Stimulated activated CD8-positive, alpha-beta memory T cell treated with anti-CD3 and anti-CD28 coated beads, Interleukin-7, amount 100 ng/mL, for 1 hour (primary cell): ENCODE results near the gene HOXC5.

ENCODE experiments used
- DNase-seq, 2 donors: peaks; one replicate each; pipeline ENCODE4 v3.0.0-alpha.2; 2020; ENCODE audit warnings: low read depth in 2 of 2

Gene HOXC5

DNA sequence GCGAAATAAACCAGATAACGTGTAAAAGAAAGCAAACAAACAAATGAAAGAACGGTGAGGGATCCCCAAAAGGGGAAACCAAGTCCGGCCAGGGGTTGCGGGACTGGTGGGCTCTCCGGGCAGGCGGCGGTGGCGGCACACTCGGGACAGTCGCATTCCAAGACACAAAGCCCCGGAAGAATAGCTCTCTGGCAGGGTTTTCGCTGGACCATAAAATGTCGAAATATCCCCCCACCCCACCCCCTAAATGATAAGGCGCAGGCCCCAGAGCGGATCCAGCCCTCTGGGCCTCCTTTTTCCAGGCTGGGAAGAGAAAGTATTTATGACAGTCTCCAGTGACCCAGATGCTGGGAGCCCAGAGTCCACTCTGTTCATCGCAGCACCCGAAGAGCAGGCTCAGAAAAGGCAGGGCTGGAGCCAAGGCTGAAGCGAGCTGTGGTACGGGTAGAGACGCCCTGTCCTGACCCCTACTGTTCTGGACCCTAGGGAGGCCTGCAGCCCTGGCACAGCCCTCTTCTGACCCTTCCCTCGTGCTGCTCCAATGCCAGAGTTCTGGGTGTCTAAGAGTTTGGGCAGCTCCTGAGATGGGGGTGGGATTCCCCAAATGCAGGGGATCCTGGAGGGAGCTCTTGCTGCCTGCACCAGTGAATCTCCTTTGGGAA, 26.2 kb upstream of the HOXC5 start:
- DNase-seq, result no peak

DNA sequence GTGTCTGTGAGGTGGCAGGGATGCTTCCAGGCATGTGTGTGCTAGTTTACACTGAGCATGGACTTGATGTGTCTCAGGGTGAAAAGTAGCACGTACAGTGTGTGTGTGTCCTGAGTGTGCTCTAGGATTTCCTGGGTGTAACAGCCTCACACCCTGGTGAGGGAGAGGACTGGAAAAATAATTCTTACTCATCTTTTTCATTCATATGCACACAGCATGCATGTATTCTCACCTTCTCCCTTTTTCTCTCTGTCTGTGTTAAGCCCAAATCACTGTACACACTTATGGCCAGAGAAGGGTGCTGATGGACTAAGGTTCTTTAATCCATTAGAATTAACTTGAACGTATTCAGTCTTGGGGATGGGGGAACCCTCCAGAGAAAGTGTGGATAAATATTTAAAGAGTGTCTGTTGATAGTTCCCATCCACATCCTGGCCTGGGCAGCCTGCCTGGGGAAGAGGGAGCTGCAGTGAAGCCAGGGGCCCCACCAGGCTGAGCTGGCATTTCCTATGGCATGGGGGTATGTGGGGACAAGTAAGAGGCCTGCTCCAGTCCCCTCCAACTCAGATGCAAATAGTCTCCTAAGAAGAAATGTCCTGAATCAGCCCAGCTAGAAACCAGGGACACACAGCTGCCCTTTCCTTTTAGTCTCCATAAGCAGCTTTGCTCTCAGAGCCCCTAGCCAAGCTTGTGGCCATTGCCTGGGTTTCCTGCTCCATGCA, 25.2 kb upstream of the HOXC5 start:
- no peak for DNase-seq

DNA sequence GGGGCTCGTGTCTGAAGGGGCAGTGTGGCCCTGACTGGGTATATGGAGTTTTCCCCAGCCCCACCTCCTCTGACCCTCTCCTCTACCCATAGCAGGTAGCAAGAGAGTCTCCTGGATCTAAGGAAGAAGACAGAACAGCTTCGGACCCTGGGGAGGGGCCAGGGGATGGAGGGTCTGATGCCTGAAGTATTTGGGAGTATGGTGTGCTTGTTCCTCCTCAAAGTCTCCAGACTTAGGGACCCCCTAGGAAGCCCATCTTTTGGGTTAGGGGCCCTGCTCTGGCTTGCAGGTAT, 24.6 kb upstream of the HOXC5 start:
- no peak for DNase-seq

DNA sequence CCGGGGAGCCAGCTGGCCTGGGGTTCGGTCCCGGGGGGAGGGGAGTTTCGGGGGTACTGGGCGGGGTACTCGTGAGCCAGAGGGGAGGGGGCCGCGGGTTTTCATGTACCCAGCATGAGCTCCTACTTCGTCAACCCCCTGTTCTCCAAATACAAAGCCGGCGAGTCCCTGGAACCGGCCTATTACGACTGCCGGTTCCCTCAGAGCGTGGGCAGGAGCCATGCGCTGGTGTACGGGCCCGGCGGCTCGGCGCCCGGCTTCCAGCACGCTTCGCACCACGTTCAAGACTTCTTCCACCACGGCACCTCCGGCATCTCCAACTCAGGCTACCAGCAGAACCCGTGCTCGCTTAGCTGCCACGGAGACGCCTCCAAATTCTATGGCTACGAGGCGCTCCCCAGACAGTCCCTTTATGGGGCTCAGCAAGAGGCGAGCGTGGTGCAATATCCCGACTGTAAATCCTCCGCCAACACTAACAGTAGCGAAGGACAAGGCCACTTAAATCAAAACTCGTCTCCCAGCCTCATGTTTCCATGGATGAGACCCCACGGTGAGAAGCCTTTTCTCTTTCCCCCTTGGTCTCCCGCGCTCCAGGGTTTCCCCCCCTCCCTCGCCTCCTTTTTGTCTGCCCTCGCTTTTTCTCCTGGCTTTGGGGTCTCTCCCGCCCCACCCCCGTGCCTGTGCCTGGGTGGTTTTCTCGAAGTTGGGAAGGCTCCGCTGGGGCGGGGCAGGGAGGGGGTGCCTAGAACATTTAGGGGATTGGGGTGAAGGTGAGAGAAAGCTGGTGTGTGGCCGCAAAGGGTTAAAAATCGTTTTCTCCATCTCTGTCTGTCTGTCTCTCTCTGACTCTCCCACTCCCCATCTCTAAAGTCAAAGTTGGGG, 23.4 kb upstream of the HOXC5 start:
- DNase-seq, result no peak

DNA sequence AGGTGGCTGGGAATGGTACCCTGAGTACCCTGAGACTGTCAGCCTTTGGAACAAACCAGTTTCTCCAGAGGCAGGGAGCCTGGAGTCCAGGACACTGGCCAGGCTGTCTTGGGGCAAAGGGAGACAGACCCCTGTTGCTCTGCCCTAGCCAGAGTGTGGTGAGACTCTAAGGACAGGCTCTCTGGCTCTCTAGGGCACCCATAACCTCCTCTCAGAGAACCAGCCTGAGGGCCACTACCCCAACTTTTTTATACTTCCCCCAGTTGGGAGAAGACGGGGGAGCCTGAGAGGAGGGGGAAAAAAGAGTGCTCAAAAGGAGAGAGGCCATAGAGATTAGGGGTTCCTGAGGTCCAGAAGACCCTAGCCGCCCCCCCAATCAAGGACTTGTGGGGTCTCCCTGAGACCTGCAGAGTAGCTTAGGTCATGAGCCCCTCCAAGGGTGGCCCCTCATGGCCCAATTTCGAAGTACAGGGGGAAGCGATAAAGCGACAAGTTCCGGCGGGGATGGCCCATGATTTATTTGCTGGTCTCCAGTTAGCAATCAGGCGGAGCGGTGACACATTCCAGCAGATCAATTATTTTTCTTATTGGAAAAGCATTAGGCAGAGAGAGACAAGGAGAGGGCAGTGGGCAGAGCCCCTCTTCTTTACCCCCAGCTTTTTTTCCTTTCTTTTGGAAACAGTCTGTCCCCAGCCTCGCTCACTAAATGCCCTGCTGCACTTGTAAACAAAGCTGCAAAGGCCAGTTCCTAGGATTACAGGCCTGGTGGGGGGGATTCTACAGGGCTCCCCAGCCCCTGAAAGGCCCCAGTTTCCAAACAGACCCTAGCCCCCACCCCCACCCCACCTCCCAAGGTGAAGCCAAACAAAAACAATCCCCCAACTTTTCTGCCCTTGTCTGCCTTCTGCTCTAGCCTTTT, 22.5 kb upstream of the HOXC5 start:
- no peak for DNase-seq

DNA sequence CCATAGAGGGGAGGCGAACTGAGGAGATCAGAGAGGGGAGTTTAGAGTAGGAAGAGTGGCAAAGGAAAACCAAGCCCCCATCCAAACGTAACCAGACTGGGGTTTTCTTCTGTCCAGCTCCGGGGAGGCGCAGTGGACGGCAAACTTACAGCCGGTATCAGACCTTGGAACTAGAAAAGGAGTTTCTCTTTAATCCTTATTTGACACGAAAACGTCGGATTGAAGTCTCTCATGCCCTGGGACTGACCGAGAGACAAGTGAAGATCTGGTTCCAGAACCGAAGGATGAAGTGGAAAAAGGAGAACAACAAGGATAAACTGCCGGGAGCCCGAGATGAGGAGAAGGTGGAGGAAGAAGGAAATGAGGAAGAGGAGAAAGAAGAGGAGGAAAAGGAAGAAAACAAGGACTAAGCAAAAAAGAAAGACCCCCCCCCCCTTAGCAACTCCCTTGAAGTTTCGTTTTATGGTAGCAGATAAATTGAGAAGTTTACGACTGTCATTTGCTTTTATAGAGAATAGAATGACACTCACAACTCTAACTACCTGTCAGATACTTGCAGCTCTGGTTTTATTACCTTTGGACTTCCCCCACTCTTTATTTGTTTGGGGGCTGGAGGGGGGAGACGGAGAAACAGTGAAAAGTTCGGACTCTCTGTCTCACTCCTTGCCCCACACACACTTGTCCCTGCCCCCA, 21.7 kb upstream of the HOXC5 start:
- DNase-seq, result no peak

DNA sequence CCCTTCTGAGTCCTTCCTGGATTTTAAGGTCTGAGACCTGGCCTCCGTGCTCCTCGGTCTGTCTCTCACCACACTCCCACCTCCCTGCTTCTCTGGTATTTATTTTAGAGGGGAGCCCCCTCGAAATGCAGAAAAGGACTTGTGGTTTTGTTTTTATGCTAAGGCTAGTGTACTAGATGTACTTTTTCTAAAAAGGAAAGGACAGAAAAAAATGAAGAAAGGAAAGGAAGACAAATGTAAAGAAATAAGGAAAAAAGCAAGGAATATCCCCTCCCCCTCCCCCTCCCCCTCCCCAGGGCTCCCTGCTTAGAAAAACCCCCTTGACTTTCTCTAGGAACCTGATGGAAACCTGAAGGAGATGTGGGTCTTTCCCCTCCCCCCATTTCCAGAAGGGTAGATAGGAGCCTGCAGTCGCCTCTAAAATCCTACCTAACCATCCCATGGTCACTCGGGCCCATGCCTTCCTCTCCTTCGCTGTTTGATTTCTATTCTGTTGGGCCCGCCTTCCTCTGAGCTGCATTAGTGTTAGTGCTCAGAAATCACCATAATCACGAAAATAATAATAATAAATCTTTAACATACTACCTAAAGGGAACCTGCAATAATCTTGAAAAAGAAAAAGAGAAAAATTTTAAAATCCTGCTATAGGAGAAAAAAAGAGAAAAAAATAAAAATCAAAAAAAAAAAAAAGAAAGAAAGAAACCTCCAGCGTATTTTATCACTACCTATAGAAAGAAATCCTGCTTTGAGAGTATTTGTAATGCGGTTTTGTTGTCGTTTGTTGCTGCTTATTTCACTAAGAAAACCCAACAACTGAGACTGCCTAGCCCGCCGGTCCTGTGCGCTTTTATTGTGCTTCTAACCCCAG, 21.0 kb upstream of the HOXC5 start:
- no peak for DNase-seq

DNA sequence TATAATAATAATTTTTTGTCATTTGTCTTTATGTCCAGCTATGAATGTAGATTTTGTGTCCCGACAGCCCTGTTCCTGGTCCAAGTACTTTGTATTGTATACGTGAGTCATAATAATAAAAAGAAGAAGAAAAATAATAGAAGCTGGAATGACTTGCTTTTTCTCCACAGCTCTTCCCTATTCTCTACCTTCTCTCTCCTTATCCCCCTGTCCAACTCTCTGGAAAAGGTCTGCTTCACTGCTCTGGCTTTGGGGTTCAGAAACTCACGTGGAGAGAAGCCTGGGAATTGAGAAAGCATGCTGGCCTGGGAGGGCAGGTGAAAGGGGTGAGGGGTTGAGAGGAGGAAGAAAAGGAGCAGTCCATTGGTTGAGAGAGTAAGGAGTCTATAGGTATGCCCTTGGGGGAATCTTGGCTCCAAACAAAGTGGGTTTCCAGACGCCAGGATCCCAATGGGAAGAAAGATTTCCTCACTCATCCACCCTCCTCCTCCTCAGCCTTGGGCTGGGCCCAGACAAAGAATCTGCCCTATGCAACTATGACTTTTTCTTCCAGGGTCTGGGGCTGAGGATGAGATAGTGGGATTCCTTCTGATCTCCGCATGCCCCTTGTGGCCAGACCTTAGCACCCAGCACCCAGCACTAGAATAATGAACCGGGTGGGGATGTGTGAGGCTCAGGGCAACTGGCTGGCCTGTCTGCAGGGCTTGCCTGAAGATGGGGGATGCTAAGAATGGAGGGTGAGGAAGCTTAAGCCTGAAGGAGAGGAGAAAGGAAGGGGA, 20.0 kb upstream of the HOXC5 start:
- DNase-seq, result no peak

DNA sequence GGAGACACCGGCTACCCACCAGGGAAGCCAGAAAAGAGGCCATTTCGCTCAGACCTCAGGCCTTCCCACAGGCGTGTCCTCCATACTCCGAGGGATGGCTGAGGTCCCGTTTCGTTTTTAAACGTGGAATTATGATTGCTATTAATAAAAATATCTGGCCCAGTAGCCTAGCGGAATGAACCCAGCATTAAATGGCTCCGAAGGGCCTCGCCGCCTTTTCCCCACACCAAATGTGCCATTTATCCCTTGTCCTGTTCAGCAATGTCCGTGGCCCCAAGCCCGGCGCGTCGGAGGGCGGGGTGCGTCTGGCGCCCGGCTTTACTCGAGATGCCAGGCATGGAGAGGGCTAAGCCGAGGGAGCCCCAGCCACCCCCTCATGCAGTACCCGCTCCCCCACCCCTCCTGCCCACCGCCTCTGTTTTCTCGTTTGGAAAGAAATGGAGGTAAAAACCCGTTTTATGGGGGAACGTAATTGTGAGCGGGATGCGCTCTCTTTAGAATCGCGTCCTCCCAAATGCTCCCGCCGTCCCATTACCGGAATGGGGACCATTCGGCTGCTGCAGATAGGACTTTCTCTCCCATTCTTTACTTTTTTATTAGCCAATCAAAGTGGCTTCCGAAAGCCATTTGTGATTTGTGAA, 18.4 kb upstream of the HOXC5 start:
- no peak for DNase-seq

DNA sequence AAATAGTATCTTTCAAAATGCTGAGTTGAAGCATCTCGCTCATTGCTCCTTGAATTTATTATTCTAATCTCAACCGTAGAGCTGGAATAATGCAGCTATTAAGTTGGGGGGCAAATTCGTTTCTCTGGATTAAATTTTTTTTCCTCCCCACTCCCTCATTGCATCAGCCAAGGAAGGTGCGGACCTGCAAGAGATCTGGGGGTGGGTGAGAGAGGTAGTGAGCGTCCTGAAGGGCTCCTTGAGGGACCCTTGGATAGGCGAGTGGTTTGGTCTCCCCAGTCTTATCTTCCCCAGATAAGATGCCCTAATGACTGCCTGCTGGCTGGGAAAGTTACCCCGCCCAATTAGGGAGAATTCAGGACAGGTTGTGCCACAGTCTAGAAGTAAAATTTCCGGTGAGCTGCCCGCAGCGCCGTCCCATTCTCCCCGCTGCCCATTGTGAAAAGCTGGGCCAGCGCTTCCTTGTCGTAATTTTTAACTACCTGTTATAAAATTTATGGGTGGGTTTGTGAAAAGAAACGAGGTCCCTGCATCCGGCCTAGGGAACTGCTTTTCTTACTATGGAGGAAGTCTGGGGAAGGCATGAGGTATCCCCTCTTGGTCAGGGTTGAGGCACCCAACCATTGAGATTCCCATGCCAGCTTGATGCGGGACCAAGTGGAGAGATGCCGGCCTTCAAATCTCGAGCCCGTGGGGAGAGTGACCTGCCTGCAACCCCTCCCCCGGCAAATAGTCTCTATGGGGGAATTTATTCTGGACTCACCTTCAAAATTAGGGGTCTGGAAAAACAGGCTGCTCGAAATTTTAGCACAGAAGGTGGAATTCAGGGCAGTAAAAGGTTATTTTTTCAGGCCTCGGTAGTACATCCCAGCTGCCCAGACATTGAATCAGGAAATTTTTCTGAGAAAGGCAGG, 17.6 kb upstream of the HOXC5 start:
- DNase-seq, result no peak

DNA sequence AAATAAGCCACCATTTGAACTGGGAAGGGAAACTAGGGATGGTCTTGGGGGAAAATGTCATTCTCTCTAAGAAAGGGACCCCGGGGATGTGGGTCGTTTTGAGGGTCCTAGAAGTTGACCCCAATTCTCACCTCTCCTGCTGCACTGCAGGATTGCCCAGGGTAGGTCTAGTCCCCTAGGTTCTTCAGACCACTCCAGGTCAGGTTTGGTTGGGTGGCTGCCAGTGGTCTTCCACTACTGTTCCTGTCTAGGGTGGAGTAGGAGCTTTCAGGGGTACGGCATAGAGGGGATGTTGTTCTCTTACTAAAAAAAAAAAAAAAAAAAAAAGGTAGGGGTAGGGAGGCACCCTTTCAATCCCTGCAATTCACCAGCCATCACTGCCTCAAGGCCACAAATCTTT, 16.8 kb upstream of the HOXC5 start:
- no peak for DNase-seq

DNA sequence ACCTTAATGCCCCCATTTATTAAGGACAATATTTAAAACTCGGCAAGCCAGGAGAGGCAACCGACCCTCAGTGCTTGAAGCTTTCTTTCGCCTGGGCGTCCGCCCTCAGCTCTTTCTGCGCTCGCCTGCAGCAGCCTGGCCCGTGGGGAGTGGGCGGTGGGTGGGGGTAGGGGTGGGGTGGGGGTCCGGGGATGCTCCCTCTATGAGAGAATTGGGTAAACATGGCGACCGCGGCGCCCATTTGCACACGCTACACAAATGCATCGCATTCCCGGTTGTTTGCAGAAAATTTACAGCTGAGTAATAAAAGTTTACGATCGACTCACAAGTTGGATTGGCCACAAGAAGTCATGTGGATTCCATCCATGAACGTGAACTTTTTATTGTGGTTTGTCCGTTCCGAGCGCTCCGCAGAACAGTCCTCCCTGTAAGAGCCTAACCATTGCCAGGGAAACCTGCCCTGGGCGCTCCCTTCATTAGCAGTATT, 16.3 kb upstream of the HOXC5 start:
- no peak for DNase-seq

DNA sequence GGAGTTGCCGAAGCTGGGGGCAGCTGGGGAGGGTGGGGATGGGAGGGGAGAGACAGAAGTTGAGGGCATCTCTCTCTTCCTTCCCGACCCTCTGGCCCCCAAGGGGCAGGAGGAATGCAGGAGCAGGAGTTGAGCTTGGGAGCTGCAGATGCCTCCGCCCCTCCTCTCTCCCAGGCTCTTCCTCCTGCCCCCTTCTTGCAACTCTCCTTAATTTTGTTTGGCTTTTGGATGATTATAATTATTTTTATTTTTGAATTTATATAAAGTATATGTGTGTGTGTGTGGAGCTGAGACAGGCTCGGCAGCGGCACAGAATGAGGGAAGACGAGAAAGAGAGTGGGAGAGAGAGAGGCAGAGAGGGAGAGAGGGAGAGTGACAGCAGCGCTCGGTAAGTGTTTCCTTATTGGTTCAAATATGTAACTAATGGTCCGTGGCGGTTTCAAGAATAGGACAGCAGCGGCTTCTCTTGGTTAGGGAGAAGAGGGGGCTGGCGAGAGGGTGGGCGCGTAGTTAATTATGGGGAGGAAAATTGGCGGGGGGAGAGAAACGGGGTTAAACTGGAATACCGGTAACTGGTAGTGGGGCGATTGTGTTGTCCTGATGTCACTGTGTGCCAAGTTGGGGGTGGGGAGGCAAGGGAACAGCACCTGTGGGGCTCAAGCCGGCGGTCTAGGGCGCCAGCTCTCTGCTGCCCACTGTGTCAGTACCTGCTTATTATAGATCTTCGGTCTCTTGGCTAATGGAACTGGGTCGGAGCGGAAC, 15.6 kb upstream of the HOXC5 start:
- no peak for DNase-seq

DNA sequence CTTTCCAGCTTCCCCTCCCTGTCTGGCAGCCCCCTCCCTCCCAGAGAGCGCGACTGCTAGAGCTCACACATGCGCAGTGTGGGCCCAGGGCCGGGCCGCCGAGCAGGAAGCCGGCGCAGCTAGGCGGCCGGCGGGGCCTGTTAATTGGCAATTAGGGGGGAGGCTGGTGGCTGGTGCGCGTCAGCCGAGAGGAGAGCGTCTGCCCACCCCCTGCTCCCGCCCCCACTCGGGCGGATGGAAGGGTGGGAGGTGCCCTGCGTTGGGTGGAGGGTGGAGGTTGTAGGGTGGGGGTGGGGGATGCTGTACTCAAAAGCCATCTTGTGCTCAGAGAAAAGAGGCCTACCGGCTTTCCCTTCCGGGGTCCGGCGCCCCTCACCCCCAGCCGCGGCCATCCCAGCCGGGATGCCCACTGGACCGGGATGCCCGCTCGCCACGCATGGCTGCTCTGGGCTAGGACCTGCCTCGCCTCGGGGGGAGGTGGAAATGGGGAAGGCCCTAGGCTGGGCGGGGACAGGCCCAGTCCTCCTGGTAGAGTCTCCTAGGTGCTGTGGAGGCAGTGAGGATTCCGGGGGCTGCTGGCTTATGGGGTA, 14.9 kb upstream of the HOXC5 start:
- DNase-seq, result peak; percentile 35 to 50

DNA sequence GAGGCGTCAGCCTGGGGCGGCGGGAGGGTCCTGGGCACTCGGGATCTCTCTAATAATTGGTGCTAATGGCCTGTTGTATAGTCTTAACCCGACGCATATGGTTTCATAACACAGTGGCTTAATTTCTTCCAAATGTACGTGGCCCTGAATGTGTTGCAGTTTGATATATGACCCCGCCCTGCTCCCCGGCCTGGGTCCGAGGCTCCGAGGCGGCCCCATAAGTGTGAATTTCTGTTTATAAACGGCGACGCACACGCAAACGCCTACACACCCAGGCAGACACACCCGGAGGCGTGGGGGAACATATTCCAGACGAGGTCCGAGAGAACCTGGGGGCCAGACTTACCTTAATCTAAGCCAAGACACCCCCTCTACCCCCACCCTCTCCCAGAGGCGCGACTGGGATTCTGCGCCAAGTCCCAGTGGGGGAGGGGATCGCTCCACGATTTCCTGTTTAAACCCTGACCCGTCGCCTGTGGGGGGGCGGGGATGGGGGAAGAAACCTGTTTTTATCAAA, 14.3 kb upstream of the HOXC5 start:
- DNase-seq, result no peak

DNA sequence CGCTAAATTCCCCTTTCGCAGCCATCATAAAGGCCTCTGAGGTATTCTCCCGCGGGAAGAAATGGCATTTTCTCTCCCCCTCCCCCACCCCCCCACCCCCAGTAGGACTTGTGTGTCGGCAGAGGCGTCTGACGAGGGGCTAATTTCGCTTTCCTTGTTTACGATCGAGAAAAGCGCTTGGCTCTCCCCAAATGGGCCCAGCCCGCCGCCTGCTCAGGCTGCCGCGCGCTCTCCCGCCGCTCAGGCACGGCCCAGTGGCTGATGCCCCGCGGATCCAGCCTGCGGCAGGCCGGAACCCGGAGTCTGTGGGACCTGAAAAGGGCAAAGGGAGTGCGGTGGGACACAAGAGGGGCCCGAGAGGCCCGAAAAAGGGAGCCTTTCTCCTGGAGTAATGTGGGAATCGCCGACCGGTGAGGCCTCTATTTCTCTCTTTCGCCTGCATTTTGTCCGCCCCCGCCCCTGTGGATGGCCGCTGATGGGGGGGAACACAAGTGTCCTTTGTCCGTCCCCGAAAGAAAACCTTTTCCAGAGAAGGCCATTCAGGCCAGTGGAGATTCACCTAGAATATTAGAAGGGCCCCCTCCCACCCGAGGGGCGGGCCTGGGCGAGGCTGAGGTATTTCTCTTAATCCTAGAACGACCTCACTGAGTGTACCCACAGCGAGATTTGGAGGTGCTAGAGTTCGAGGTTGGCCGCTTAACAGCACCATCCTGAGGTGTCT, 13.6 kb upstream of the HOXC5 start:
- DNase-seq, result no peak
